ENCODE data around the gene ELMOD1.

Gene ELMOD1

DNA sequence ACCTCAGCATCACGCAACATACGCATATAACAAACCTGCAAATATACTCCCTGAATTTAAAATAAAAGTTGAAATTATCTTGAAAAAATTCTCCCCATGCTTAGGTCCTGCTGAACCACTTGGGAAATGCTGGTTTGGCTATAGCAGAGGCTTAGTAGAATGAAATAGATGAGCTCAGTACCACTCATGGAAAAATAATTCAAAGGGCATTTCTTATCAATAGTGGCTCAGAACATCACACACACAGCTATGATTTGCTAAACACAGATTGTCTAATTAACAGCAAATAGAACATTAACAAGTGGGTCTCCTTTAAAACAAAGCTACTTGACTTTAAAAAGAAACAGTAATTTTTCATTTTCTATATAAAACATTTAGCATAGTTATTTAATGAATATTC lies 21.5 kb downstream of the ELMOD1 start:
- Histone ChIP-seq H3K9ac (ENCODE audit: low read length) (no peak overlapping the region), H3K4me1 (ENCODE audit: control insufficient read depth, insufficient read depth, low read length) (peaks cover 9% of the 10 kb centered on the region), H3K4me3 (ENCODE audit: low read length) (no peak overlapping the region), H3K9me3 (ENCODE audit: control insufficient read depth, low read length) (no peaks in the 10 kb centered on the region), H3K27me3 (replicated peaks; ENCODE audit: control insufficient read depth, insufficient read depth, low read length) (peaks cover 9% of the 10 kb centered on the region), H3K36me3 (ENCODE audit: control insufficient read depth, insufficient read depth, low read length, severe bottlenecking) (no peaks in the 10 kb centered on the region)
- DNase-seq (ENCODE audit: low read depth): no peak

DNA sequence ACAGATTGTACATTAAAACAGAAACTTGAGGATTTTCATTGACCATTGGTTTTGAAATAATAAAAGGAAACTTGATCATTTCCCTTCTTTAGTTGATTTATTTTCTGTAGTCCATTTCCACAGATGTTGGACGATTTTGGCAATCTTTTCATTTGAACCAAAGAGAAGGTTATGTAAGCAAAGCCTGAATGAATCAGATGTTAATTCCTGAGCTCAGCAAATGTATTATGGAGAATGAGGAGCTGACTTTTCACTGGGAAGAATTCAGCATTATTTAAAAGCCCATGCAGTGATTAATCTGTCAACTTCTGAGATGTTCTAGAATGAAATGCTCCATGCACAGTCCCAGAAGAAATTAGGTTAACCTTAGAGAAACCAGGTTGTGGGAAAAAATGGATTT lies 29.0 kb downstream of the ELMOD1 start:
- Histone ChIP-seq H3K4me1 (ENCODE audit: control insufficient read depth, insufficient read depth, low read length) (no peaks in the 10 kb centered on the region), H3K36me3 (ENCODE audit: control insufficient read depth, insufficient read depth, low read length, severe bottlenecking) (no peaks in the 10 kb centered on the region), H3K4me3 (ENCODE audit: low read length) (no peak overlapping the region), H3K9ac (ENCODE audit: low read length) (no peak overlapping the region), H3K9me3 (ENCODE audit: control insufficient read depth, low read length) (no peaks in the 10 kb centered on the region), H3K27me3 (replicated peaks; ENCODE audit: control insufficient read depth, insufficient read depth, low read length) (peaks cover 3% of the 10 kb centered on the region)
- DNase-seq (ENCODE audit: low read depth): peak; percentile 11

DNA sequence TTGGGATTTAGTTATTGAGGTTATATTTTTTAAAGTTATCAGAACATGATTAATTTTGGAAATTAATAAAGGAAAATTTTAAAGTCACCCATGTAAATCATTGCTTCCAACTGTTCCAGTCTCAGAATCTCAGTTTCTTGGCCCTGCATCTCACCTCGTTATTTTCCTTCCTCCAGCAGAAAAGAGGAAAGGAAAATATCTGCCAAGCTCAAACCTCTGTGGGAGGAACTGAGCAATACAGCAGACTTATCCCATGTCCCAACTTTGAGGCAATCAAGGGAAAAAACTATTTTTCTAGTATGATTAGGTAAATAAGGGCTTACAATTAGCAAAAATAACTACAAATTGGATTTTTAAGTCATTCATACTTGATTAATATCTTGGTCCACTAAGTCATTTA lies 30.1 kb downstream of the ELMOD1 start:
- DNase-seq (ENCODE audit: low read depth): no peak
- no peak overlapping the region for H3K4me3 ChIP-seq (ENCODE audit: low read length)
- peaks cover 9% of the 10 kb centered on the region for H3K27me3 ChIP-seq (replicated peaks; ENCODE audit: control insufficient read depth, insufficient read depth, low read length)
- no peaks in the 10 kb centered on the region for H3K9me3 ChIP-seq (ENCODE audit: control insufficient read depth, low read length)
- no peaks in the 10 kb centered on the region for H3K4me1 ChIP-seq (ENCODE audit: control insufficient read depth, insufficient read depth, low read length)
- H3K9ac ChIP-seq (ENCODE audit: low read length): no peak overlapping the region
- no peaks in the 10 kb centered on the region for H3K36me3 ChIP-seq (ENCODE audit: control insufficient read depth, insufficient read depth, low read length, severe bottlenecking)

DNA sequence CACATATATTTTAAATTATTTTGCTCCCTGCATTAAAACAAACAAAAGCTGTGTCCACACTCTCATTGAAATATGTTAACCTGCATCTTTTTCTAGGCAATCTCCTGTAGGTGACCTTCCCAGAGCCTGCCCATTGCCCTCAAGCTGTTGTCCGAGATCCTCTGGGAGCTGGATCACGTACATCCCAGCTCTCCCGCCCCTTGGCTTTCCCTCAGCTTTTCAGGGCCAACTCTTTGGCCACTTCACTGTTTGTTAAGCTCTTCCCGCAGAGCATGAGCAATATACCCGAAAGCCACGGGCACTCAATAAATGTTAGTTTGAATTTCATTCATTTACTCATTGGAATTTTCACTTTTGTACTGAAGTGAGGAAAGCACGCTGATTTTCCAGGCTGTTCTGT lies 32.2 kb downstream of the ELMOD1 start:
- DNase-seq (ENCODE audit: low read depth): no peak
- no peak overlapping the region for H3K9ac ChIP-seq (ENCODE audit: low read length)
- no peaks in the 10 kb centered on the region for H3K9me3 ChIP-seq (ENCODE audit: control insufficient read depth, low read length)
- no peak overlapping the region for H3K4me3 ChIP-seq (ENCODE audit: low read length)
- no peaks in the 10 kb centered on the region for H3K4me1 ChIP-seq (ENCODE audit: control insufficient read depth, insufficient read depth, low read length)
- H3K36me3 ChIP-seq (ENCODE audit: control insufficient read depth, insufficient read depth, low read length, severe bottlenecking): no peaks in the 10 kb centered on the region
- peaks cover 6% of the 10 kb centered on the region for H3K27me3 ChIP-seq (replicated peaks; ENCODE audit: control insufficient read depth, insufficient read depth, low read length)

DNA sequence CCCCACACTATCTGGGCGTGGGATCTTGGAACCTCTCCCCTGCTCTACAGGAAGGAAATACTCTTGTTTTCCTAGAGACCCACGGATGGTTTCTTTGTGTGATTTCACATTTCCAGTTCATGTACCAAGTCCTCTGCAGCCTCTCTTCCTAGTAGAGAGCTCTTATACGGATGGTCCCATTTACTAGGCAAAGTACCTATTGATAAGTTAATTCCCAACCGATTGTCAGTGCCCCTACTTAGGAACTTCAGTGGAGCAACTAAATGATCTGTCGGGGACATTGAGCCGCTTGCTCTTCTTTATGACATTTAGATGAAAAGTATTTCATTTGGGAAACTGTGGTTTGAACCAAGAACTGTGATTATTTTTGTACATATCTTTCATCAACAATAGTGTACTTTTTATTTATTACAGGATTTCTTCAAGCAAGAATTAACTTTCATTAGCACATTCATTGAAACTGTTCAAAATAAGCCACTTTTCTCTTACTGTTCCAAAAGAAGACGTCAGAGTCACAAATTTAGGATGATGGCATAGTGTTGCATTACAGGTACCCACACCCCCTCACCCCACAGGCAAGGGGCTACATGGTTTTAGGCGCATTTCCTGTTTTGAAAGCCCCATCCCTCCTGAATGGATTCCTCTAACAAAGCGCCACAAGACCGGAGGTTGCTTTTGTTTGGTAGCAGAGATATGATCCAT lies 34.2 kb downstream of the ELMOD1 start:
- Histone ChIP-seq H3K9ac (ENCODE audit: low read length) (no peak overlapping the region), H3K9me3 (ENCODE audit: control insufficient read depth, low read length) (no peaks in the 10 kb centered on the region), H3K4me1 (ENCODE audit: control insufficient read depth, insufficient read depth, low read length) (no peaks in the 10 kb centered on the region), H3K27me3 (replicated peaks; ENCODE audit: control insufficient read depth, insufficient read depth, low read length) (peaks cover 6% of the 10 kb centered on the region), H3K4me3 (ENCODE audit: low read length) (no peak overlapping the region), H3K36me3 (ENCODE audit: control insufficient read depth, insufficient read depth, low read length, severe bottlenecking) (no peaks in the 10 kb centered on the region)
- no peak for DNase-seq (ENCODE audit: low read depth)

DNA sequence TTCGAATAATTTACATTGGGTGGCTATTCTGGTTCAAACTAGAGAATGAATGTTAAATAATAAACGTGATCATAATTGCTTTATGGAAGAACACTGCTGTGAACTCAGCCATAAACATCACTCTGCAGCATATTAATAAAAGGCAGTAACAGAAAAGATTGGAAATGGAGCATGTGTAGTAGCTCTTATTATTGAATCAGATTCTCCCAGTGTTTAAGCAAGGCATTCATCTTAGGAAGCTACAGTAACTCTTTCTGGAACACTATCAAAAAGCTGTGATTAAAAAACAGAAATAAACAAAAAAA lies 34.7 kb downstream of the ELMOD1 start:
- no peak overlapping the region for H3K9ac ChIP-seq (ENCODE audit: low read length)
- no peaks in the 10 kb centered on the region for H3K4me1 ChIP-seq (ENCODE audit: control insufficient read depth, insufficient read depth, low read length)
- H3K4me3 ChIP-seq (ENCODE audit: low read length): no peak overlapping the region
- no peak for DNase-seq (ENCODE audit: low read depth)
- H3K36me3 ChIP-seq (ENCODE audit: control insufficient read depth, insufficient read depth, low read length, severe bottlenecking): no peaks in the 10 kb centered on the region
- peaks cover 9% of the 10 kb centered on the region for H3K27me3 ChIP-seq (replicated peaks; ENCODE audit: control insufficient read depth, insufficient read depth, low read length)
- H3K9me3 ChIP-seq (ENCODE audit: control insufficient read depth, low read length): no peaks in the 10 kb centered on the region

DNA sequence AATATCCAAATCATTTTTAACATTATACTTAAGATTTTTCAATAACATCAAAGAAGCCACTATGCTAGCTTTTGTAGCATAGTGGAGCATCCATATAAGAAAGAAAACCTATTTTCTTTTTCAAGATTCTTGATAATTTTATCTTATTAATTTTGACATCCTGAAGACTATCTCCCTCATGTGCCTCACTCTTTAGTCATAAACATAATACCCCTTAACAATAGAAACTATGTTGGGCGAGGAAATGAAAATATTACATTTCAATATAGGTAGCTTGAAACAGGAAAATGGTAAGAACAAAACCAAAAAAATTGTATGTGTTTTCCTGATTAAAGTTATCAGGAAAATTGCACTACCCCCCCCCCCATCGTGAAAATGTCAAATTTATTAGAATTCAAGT lies 40.1 kb downstream of the ELMOD1 start:
- Histone ChIP-seq H3K9ac (ENCODE audit: low read length) (no peak overlapping the region), H3K4me3 (ENCODE audit: low read length) (no peak overlapping the region), H3K27me3 (replicated peaks; ENCODE audit: control insufficient read depth, insufficient read depth, low read length) (peaks cover 6% of the 10 kb centered on the region), H3K9me3 (ENCODE audit: control insufficient read depth, low read length) (no peaks in the 10 kb centered on the region), H3K4me1 (ENCODE audit: control insufficient read depth, insufficient read depth, low read length) (no peaks in the 10 kb centered on the region), H3K36me3 (ENCODE audit: control insufficient read depth, insufficient read depth, low read length, severe bottlenecking) (no peaks in the 10 kb centered on the region)
- no peak for DNase-seq (ENCODE audit: low read depth)

DNA sequence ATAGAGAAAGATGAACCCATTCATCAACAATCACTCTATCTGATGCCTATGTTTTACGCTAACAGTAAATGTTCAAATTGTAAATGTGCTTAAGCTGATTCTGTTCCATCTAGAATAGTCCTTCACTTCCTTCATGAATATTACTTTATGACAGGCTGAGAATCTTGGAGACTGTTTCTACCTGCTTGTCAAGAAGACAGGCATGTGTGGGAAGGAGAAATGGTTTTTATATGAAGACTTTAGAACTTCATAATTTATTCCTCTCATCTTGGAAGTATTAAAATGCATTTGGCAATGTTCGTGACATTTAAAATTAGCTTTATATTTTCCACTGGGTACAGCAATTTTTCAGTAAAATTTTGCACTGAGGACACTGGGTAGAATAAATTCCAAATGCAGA lies 41.0 kb downstream of the ELMOD1 start:
- no peak overlapping the region for H3K4me3 ChIP-seq (ENCODE audit: low read length)
- no peak for DNase-seq (ENCODE audit: low read depth)

DNA sequence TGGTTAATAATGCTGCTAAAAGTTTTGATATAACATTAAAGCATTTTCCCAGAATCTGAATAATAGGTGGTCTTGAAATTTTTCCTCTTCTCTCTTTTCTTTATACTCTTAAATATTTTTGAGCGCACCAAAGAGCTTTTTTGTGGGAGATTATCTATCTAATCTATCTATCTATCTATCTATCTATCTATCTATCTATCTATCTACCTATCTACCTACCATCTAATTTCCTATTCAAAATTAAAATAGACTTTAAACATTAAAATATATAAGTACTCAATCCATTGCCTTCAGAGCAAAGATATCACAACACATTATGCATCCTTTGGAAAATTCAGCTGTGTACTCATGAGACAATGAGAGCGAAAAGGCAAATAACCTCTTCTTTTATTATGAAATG lies 55.8 kb downstream of the ELMOD1 start:
- no peaks in the 10 kb centered on the region for H3K27me3 ChIP-seq (replicated peaks; ENCODE audit: control insufficient read depth, insufficient read depth, low read length)
- no peaks in the 10 kb centered on the region for H3K9me3 ChIP-seq (ENCODE audit: control insufficient read depth, low read length)
- H3K4me3 ChIP-seq (ENCODE audit: low read length): no peak overlapping the region
- H3K9ac ChIP-seq (ENCODE audit: low read length): no peak overlapping the region
- DNase-seq (ENCODE audit: low read depth): no peak
- no peaks in the 10 kb centered on the region for H3K36me3 ChIP-seq (ENCODE audit: control insufficient read depth, insufficient read depth, low read length, severe bottlenecking)
- peaks cover 3% of the 10 kb centered on the region for H3K4me1 ChIP-seq (ENCODE audit: control insufficient read depth, insufficient read depth, low read length)

More for the DNA sequence above, 41.0 kb downstream of the ELMOD1 start:
- Histone ChIP-seq H3K9me3 (ENCODE audit: control insufficient read depth, low read length) (no peaks in the 10 kb centered on the region), H3K27me3 (replicated peaks; ENCODE audit: control insufficient read depth, insufficient read depth, low read length) (peaks cover 6% of the 10 kb centered on the region), H3K9ac (ENCODE audit: low read length) (no peak overlapping the region), H3K36me3 (ENCODE audit: control insufficient read depth, insufficient read depth, low read length, severe bottlenecking) (no peaks in the 10 kb centered on the region), H3K4me1 (ENCODE audit: control insufficient read depth, insufficient read depth, low read length) (no peaks in the 10 kb centered on the region)

DNA sequence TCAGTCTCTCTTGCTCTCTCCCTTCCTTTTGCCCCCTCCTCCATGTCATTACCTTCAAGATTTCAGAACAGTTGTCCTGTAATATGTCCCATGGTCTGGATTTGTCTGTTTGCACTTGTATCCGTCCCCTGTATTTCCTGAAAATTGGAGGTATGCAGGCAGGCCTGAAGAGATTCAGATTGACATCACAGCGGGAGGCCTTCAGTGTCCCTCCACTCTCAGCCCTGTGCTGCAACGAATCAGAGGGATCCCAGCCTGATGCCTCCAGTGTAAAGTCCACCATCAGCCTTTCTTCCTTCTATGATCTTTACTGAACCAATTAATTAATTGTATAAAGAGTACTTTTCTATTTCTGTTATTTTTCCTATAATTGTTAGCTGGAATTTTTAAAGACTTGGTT lies 57.3 kb downstream of the ELMOD1 start:
- no peak overlapping the region for H3K4me3 ChIP-seq (ENCODE audit: low read length)
- peaks cover 13% of the 10 kb centered on the region for H3K4me1 ChIP-seq (ENCODE audit: control insufficient read depth, insufficient read depth, low read length)
- no peaks in the 10 kb centered on the region for H3K9me3 ChIP-seq (ENCODE audit: control insufficient read depth, low read length)
- no peak for DNase-seq (ENCODE audit: low read depth)
- no peaks in the 10 kb centered on the region for H3K27me3 ChIP-seq (replicated peaks; ENCODE audit: control insufficient read depth, insufficient read depth, low read length)
- H3K9ac ChIP-seq (ENCODE audit: low read length): no peak overlapping the region
- H3K36me3 ChIP-seq (ENCODE audit: control insufficient read depth, insufficient read depth, low read length, severe bottlenecking): no peaks in the 10 kb centered on the region

DNA sequence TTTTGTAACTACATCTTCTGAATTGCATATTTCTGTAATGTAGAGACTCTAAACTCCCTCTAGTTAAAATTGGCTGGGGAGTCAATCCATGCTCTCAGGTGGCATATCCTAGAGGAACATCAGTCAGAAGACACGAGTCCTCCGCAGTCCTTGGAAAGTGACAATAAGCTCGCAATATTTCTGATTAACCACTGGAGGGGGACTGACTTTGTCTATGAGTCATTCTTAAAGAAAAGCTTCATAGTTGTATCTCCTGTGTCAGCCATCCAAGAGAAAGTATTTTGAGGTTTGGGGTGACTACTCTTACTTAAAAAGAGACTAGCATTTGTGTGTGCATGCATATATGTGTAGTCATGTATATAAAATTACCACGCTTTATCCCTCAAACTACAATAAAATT lies 60.7 kb downstream of the ELMOD1 start:
- Histone ChIP-seq H3K4me3 (ENCODE audit: low read length) (no peak overlapping the region), H3K4me1 (ENCODE audit: control insufficient read depth, insufficient read depth, low read length) (peaks cover 13% of the 10 kb centered on the region), H3K9me3 (ENCODE audit: control insufficient read depth, low read length) (no peaks in the 10 kb centered on the region), H3K9ac (ENCODE audit: low read length) (no peak overlapping the region), H3K27me3 (replicated peaks; ENCODE audit: control insufficient read depth, insufficient read depth, low read length) (no peaks in the 10 kb centered on the region), H3K36me3 (ENCODE audit: control insufficient read depth, insufficient read depth, low read length, severe bottlenecking) (no peaks in the 10 kb centered on the region)
- DNase-seq (ENCODE audit: low read depth): no peak

DNA sequence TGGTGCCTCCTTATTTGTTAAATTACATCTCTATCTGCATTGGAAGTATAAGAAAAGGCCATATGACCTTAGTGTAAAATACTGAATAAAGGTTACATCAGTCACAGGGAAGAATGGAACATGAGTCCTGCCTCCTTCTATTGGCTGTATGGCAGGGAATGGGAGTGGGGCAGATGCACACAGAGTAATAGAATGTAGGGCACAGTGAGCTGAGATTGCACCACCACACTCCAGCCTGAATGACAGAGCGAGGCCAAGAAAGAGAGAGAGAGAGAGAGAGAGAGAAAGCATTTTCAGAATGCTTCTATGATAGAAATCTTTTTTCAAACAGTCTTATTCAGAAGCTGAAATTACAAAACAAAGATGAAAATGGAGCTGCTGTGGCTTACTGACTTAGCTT lies 62.1 kb downstream of the ELMOD1 start:
- peak; percentile 37 for DNase-seq (ENCODE audit: low read depth)
- H3K27me3 ChIP-seq (replicated peaks; ENCODE audit: control insufficient read depth, insufficient read depth, low read length): no peaks in the 10 kb centered on the region
- H3K9ac ChIP-seq (ENCODE audit: low read length): peak overlapping the region; percentile 46
- no peak overlapping the region for H3K4me3 ChIP-seq (ENCODE audit: low read length)
- H3K36me3 ChIP-seq (ENCODE audit: control insufficient read depth, insufficient read depth, low read length, severe bottlenecking): no peaks in the 10 kb centered on the region
- H3K9me3 ChIP-seq (ENCODE audit: control insufficient read depth, low read length): no peaks in the 10 kb centered on the region
- H3K4me1 ChIP-seq (ENCODE audit: control insufficient read depth, insufficient read depth, low read length): peaks cover 11% of the 10 kb centered on the region
